ENCODE results near the gene KRTAP6-3. TPM values are rescaled to one million over a fixed set of nuclear protein-coding genes. Genes with fewer than 3 reads are reported as not detected.

Gene KRTAP6-3
- total RNA-seq, 1 experiment from 2014 or later = not detected

- ATAC-seq (no peak), DNase-seq (ENCODE audit: low read depth, low spot score) (no peak)
- ChIA-PET POLR2A (no interaction called here), CTCF (no interaction called here)
- no peak overlapping the region for H3K27ac ChIP-seq (ENCODE audit: low read length)
- H3K9me3 ChIP-seq (ENCODE audit: control insufficient read depth, insufficient read depth, low read depth, low read length) = no peaks in the 10 kb centered on the region
- H3K27me3 ChIP-seq (ENCODE audit: control insufficient read depth, insufficient read depth, low read length) = no peaks in the 10 kb centered on the region
- H3K36me3 ChIP-seq (ENCODE audit: control insufficient read depth, insufficient read depth, low read length) = no peaks in the 10 kb centered on the region
- no peak overlapping the region for H3K4me3 ChIP-seq (ENCODE audit: low read depth in 2 of 2, low read length in 2 of 2)
- H3K4me1 ChIP-seq (ENCODE audit: control insufficient read depth, insufficient read depth, low read length) = no peaks in the 10 kb centered on the region
- intact Hi-C loops (cut with micrococcal nuclease; ENCODE audit: unreplicated experiment) = no loop called here
- BruUV-seq (replicated peaks) = no TSS peak
- TF ChIP-seq TCF7L2 (IDR thresholded peaks at IDR 0.05; ENCODE audit: low read depth, low read length) = no peak
- no peak for TF ChIP-seq POLR2AphosphoS5 (IDR thresholded peaks at IDR 0.05; ENCODE audit: low read depth, low read length)
- TF ChIP-seq REST (IDR thresholded peaks at IDR 0.05; ENCODE audit: insufficient read depth in 1 of 2, low read depth in 2 of 2, low read length in 1 of 2) = no peak
- TF ChIP-seq, protein P1, sequence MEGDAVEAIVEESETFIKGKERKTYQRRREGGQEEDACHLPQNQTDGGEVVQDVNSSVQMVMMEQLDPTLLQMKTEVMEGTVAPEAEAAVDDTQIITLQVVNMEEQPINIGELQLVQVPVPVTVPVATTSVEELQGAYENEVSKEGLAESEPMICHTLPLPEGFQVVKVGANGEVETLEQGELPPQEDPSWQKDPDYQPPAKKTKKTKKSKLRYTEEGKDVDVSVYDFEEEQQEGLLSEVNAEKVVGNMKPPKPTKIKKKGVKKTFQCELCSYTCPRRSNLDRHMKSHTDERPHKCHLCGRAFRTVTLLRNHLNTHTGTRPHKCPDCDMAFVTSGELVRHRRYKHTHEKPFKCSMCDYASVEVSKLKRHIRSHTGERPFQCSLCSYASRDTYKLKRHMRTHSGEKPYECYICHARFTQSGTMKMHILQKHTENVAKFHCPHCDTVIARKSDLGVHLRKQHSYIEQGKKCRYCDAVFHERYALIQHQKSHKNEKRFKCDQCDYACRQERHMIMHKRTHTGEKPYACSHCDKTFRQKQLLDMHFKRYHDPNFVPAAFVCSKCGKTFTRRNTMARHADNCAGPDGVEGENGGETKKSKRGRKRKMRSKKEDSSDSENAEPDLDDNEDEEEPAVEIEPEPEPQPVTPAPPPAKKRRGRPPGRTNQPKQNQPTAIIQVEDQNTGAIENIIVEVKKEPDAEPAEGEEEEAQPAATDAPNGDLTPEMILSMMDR (IDR thresholded peaks at IDR 0.05) = no peak
- no peak for TF ChIP-seq SIN3A (IDR thresholded peaks at IDR 0.05; ENCODE audit: borderline replicate concordance, insufficient read depth, low read depth, low read length)
- in situ Hi-C loops (cut with HindIII; ENCODE audit: low pct_unique_long_range_greater_than_20kb, low sequenced_read_pairs) = no loop called here
Measured at GRCh38 chr21:30580132-30580531, 12.1 kb upstream of the KRTAP6-3 start.

- DNase-seq (ENCODE audit: low read depth, low spot score) = no peak
- no peak for ATAC-seq
- intact Hi-C loops (cut with micrococcal nuclease; ENCODE audit: unreplicated experiment) = no loop called here
- Histone ChIP-seq H3K4me1 (ENCODE audit: control insufficient read depth, insufficient read depth, low read length) (no peaks in the 10 kb centered on the region), H3K27me3 (ENCODE audit: control insufficient read depth, insufficient read depth, low read length) (no peaks in the 10 kb centered on the region), H3K9me3 (ENCODE audit: control insufficient read depth, insufficient read depth, low read depth, low read length) (no peaks in the 10 kb centered on the region), H3K4me3 (ENCODE audit: low read depth in 2 of 2, low read length in 2 of 2) (no peak overlapping the region), H3K27ac (ENCODE audit: low read length) (no peak overlapping the region), H3K36me3 (ENCODE audit: control insufficient read depth, insufficient read depth, low read length) (no peaks in the 10 kb centered on the region)
- TF ChIP-seq REST (IDR thresholded peaks at IDR 0.05; ENCODE audit: insufficient read depth in 1 of 2, low read depth in 2 of 2, low read length in 1 of 2) (no peak), POLR2AphosphoS5 (IDR thresholded peaks at IDR 0.05; ENCODE audit: low read depth, low read length) (no peak), SIN3A (IDR thresholded peaks at IDR 0.05; ENCODE audit: borderline replicate concordance, insufficient read depth, low read depth, low read length) (no peak)
- TF ChIP-seq, protein P1 (IDR thresholded peaks at IDR 0.05) = no peak
- in situ Hi-C loops (cut with HindIII; ENCODE audit: low pct_unique_long_range_greater_than_20kb, low sequenced_read_pairs) = no loop called here
- CTCF ChIA-PET = no interaction called here
- POLR2A ChIA-PET = no interaction called here
- BruUV-seq (replicated peaks) = no TSS peak
Measured at GRCh38 chr21:30582870-30583269, 9.4 kb upstream of the KRTAP6-3 start.

Data from Panc1 (cell line).